Measurements from ENCODE around the gene CYP1A2. TPM values are rescaled to one million over a fixed set of nuclear protein-coding genes. Genes with fewer than 3 reads are reported as not detected.

CYP1A2 gene
- total RNA-seq, 1 donor from 2014 or later = not detected

- Histone ChIP-seq H3K4me1 (ENCODE audit: control insufficient read depth in 3 of 3, insufficient read depth in 3 of 3, low read length in 3 of 3) (peaks cover 0 to 12% (median 0%) of the 10 kb centered on the region in 3 donors), H3K27ac (ENCODE audit: low read depth, low read length) (no peak overlapping the region), H3K9ac (ENCODE audit: low read depth in 1 of 3, low read length in 3 of 3) (no peak overlapping the region), H3K9me3 (ENCODE audit: control insufficient read depth in 3 of 3, low read length in 3 of 3) (no peaks in the 10 kb centered on the region), H3K36me3 (ENCODE audit: control insufficient read depth in 3 of 3, insufficient read depth in 3 of 3, low read length in 3 of 3) (no peaks in the 10 kb centered on the region), H3K27me3 (ENCODE audit: control insufficient read depth in 3 of 3, insufficient read depth in 3 of 3, low read length in 3 of 3) (peaks cover 0 to 10% (median 8%) of the 10 kb centered on the region in 3 donors), H3K4me3 (ENCODE audit: low read length in 3 of 3) (no peak overlapping the region)
Measured at GRCh38 chr15:74758736-74759135, 10.1 kb downstream of the CYP1A2 start.

- Histone ChIP-seq H3K9me3 (ENCODE audit: control insufficient read depth in 3 of 3, low read length in 3 of 3) (no peaks in the 10 kb centered on the region), H3K4me1 (ENCODE audit: control insufficient read depth in 3 of 3, insufficient read depth in 3 of 3, low read length in 3 of 3) (peaks cover 0 to 12% (median 0%) of the 10 kb centered on the region in 3 donors), H3K4me3 (ENCODE audit: low read length in 3 of 3) (no peak overlapping the region), H3K36me3 (ENCODE audit: control insufficient read depth in 3 of 3, insufficient read depth in 3 of 3, low read length in 3 of 3) (no peaks in the 10 kb centered on the region), H3K27ac (ENCODE audit: low read depth, low read length) (no peak overlapping the region), H3K9ac (ENCODE audit: low read depth in 1 of 3, low read length in 3 of 3) (no peak overlapping the region), H3K27me3 (ENCODE audit: control insufficient read depth in 3 of 3, insufficient read depth in 3 of 3, low read length in 3 of 3) (peaks cover 0 to 11% (median 10%) of the 10 kb centered on the region in 3 donors)
Measured at GRCh38 chr15:74762791-74763150, 14.1 kb downstream of the CYP1A2 start.

- Histone ChIP-seq H3K9ac (ENCODE audit: low read depth in 1 of 3, low read length in 3 of 3) (peak overlapping the region in 1 of 3 donors; percentile 25), H3K36me3 (ENCODE audit: control insufficient read depth in 3 of 3, insufficient read depth in 3 of 3, low read length in 3 of 3) (no peaks in the 10 kb centered on the region), H3K9me3 (ENCODE audit: control insufficient read depth in 3 of 3, low read length in 3 of 3) (no peaks in the 10 kb centered on the region), H3K27ac (ENCODE audit: low read depth, low read length) (no peak overlapping the region), H3K27me3 (ENCODE audit: control insufficient read depth in 3 of 3, insufficient read depth in 3 of 3, low read length in 3 of 3) (peaks cover 5 to 16% (median 11%) of the 10 kb centered on the region in 3 donors), H3K4me3 (ENCODE audit: low read length in 3 of 3) (no peak overlapping the region), H3K4me1 (ENCODE audit: control insufficient read depth in 3 of 3, insufficient read depth in 3 of 3, low read length in 3 of 3) (peaks cover 0 to 15% (median 0%) of the 10 kb centered on the region in 3 donors)
Measured at GRCh38 chr15:74763416-74763815, 14.8 kb downstream of the CYP1A2 start.

GRCh38 chr15:74767167-74768098 is 18.8 kb downstream of the CYP1A2 start:
- Histone ChIP-seq H3K4me1 (ENCODE audit: control insufficient read depth in 3 of 3, insufficient read depth in 3 of 3, low read length in 3 of 3) (peaks cover 0 to 21% (median 14%) of the 10 kb centered on the region in 3 donors), H3K27me3 (ENCODE audit: control insufficient read depth in 3 of 3, insufficient read depth in 3 of 3, low read length in 3 of 3) (peaks cover 5 to 16% (median 6%) of the 10 kb centered on the region in 3 donors), H3K9ac (ENCODE audit: low read depth in 1 of 3, low read length in 3 of 3) (no peak overlapping the region), H3K27ac (ENCODE audit: low read depth, low read length) (no peak overlapping the region), H3K4me3 (ENCODE audit: low read length in 3 of 3) (no peak overlapping the region), H3K9me3 (ENCODE audit: control insufficient read depth in 3 of 3, low read length in 3 of 3) (no peaks in the 10 kb centered on the region), H3K36me3 (ENCODE audit: control insufficient read depth in 3 of 3, insufficient read depth in 3 of 3, low read length in 3 of 3) (no peaks in the 10 kb centered on the region)

- Histone ChIP-seq H3K36me3 (ENCODE audit: control insufficient read depth in 3 of 3, insufficient read depth in 3 of 3, low read length in 3 of 3) (no peaks in the 10 kb centered on the region), H3K9ac (ENCODE audit: low read depth in 1 of 3, low read length in 3 of 3) (peak overlapping the region in 1 of 3 donors; percentile 16), H3K9me3 (ENCODE audit: control insufficient read depth in 3 of 3, low read length in 3 of 3) (no peaks in the 10 kb centered on the region), H3K27me3 (ENCODE audit: control insufficient read depth in 3 of 3, insufficient read depth in 3 of 3, low read length in 3 of 3) (peaks cover 5 to 15% (median 6%) of the 10 kb centered on the region in 3 donors), H3K4me1 (ENCODE audit: control insufficient read depth in 3 of 3, insufficient read depth in 3 of 3, low read length in 3 of 3) (peaks cover 0 to 18% (median 14%) of the 10 kb centered on the region in 3 donors), H3K4me3 (ENCODE audit: low read length in 3 of 3) (no peak overlapping the region), H3K27ac (ENCODE audit: low read depth, low read length) (no peak overlapping the region)
Measured at GRCh38 chr15:74768099-74768770, 19.6 kb downstream of the CYP1A2 start.

GRCh38 chr15:74768771-74769342 is 20.2 kb downstream of the CYP1A2 start:
- H3K9ac ChIP-seq (ENCODE audit: low read depth in 1 of 3, low read length in 3 of 3) = peak overlapping the region in 2 of 3 donors; percentile 14 to 45
- no peaks in the 10 kb centered on the region for H3K36me3 ChIP-seq (ENCODE audit: control insufficient read depth in 3 of 3, insufficient read depth in 3 of 3, low read length in 3 of 3)
- no peaks in the 10 kb centered on the region for H3K9me3 ChIP-seq (ENCODE audit: control insufficient read depth in 3 of 3, low read length in 3 of 3)
- H3K4me1 ChIP-seq (ENCODE audit: control insufficient read depth in 3 of 3, insufficient read depth in 3 of 3, low read length in 3 of 3) = peaks cover 0 to 14% (median 13%) of the 10 kb centered on the region in 3 donors
- H3K4me3 ChIP-seq (ENCODE audit: low read length in 3 of 3) = no peak overlapping the region
- peaks cover 0 to 11% (median 5%) of the 10 kb centered on the region in 3 donors for H3K27me3 ChIP-seq (ENCODE audit: control insufficient read depth in 3 of 3, insufficient read depth in 3 of 3, low read length in 3 of 3)
- H3K27ac ChIP-seq (ENCODE audit: low read depth, low read length) = no peak overlapping the region

GRCh38 chr15:74769463-74770025 is 20.9 kb downstream of the CYP1A2 start:
- H3K27ac ChIP-seq (ENCODE audit: low read depth, low read length) = no peak overlapping the region
- H3K9ac ChIP-seq (ENCODE audit: low read depth in 1 of 3, low read length in 3 of 3) = peak overlapping the region in 1 of 3 donors; percentile 45
- no peaks in the 10 kb centered on the region for H3K9me3 ChIP-seq (ENCODE audit: control insufficient read depth in 3 of 3, low read length in 3 of 3)
- H3K4me1 ChIP-seq (ENCODE audit: control insufficient read depth in 3 of 3, insufficient read depth in 3 of 3, low read length in 3 of 3) = peaks cover 0 to 14% (median 13%) of the 10 kb centered on the region in 3 donors
- H3K36me3 ChIP-seq (ENCODE audit: control insufficient read depth in 3 of 3, insufficient read depth in 3 of 3, low read length in 3 of 3) = no peaks in the 10 kb centered on the region
- no peak overlapping the region for H3K4me3 ChIP-seq (ENCODE audit: low read length in 3 of 3)
- H3K27me3 ChIP-seq (ENCODE audit: control insufficient read depth in 3 of 3, insufficient read depth in 3 of 3, low read length in 3 of 3) = peaks cover 0 to 11% (median 5%) of the 10 kb centered on the region in 3 donors

GRCh38 chr15:74770211-74770903 is 21.7 kb downstream of the CYP1A2 start:
- no peak overlapping the region for H3K4me3 ChIP-seq (ENCODE audit: low read length in 3 of 3)
- no peak overlapping the region for H3K9ac ChIP-seq (ENCODE audit: low read depth in 1 of 3, low read length in 3 of 3)
- H3K4me1 ChIP-seq (ENCODE audit: control insufficient read depth in 3 of 3, insufficient read depth in 3 of 3, low read length in 3 of 3) = peaks cover 0 to 14% (median 13%) of the 10 kb centered on the region in 3 donors
- peaks cover 0 to 11% (median 5%) of the 10 kb centered on the region in 3 donors for H3K27me3 ChIP-seq (ENCODE audit: control insufficient read depth in 3 of 3, insufficient read depth in 3 of 3, low read length in 3 of 3)
- H3K9me3 ChIP-seq (ENCODE audit: control insufficient read depth in 3 of 3, low read length in 3 of 3) = no peaks in the 10 kb centered on the region
- no peaks in the 10 kb centered on the region for H3K36me3 ChIP-seq (ENCODE audit: control insufficient read depth in 3 of 3, insufficient read depth in 3 of 3, low read length in 3 of 3)
- H3K27ac ChIP-seq (ENCODE audit: low read depth, low read length) = no peak overlapping the region

- H3K27me3 ChIP-seq (ENCODE audit: control insufficient read depth in 3 of 3, insufficient read depth in 3 of 3, low read length in 3 of 3) = no peaks in the 10 kb centered on the region
- H3K9me3 ChIP-seq (ENCODE audit: control insufficient read depth in 3 of 3, low read length in 3 of 3) = no peaks in the 10 kb centered on the region
- H3K9ac ChIP-seq (ENCODE audit: low read depth in 1 of 3, low read length in 3 of 3) = no peak overlapping the region
- no peaks in the 10 kb centered on the region for H3K36me3 ChIP-seq (ENCODE audit: control insufficient read depth in 3 of 3, insufficient read depth in 3 of 3, low read length in 3 of 3)
- no peak overlapping the region for H3K4me3 ChIP-seq (ENCODE audit: low read length in 3 of 3)
- H3K4me1 ChIP-seq (ENCODE audit: control insufficient read depth in 3 of 3, insufficient read depth in 3 of 3, low read length in 3 of 3) = peaks cover 10 to 35% (median 26%) of the 10 kb centered on the region in 3 donors
- no peak overlapping the region for H3K27ac ChIP-seq (ENCODE audit: low read depth, low read length)
Measured at GRCh38 chr15:74773329-74773728, 24.7 kb downstream of the CYP1A2 start.
